IPS-NIHi7 (cell line): ENCODE data around the gene SYNPO2L.
"Not testable (repeated sequence)": the region's sequence is repeated elsewhere in the genome, so short reads cannot be mapped to it uniquely, and the experiment has no call there.

Source experiments
- DNase-seq: peaks from one replicate; pipeline ENCODE4 v3.0.0; 2012; ENCODE audit warnings: mixed read lengths; ENCODE audit errors: extremely low spot score

The SYNPO2L gene

GRCh38 chr10:73623056-73623455, 32.8 kb downstream of the SYNPO2L start:
- no peak for DNase-seq

- DNase-seq = not testable (repeated sequence)
Observed at GRCh38 chr10:73620974-73621373, 34.9 kb downstream of the SYNPO2L start.

GRCh38 chr10:73617143-73617542, 38.7 kb downstream of the SYNPO2L start:
- DNase-seq = not testable (repeated sequence)

GRCh38 chr10:73614720-73615119, 41.1 kb downstream of the SYNPO2L start:
- DNase-seq = no peak

GRCh38 chr10:73609116-73609515, 46.7 kb downstream of the SYNPO2L start:
- no peak for DNase-seq

GRCh38 chr10:73601486-73601921, 54.3 kb downstream of the SYNPO2L start:
- DNase-seq = peak; percentile 57

- no peak for DNase-seq
Observed at GRCh38 chr10:73597346-73597745, 58.5 kb downstream of the SYNPO2L start.
